Measurements from ENCODE around the gene RYR2. TPM values are rescaled to one million over a fixed set of nuclear protein-coding genes. Genes with fewer than 3 reads are reported as not detected.

The RYR2 gene
- polyA plus RNA-seq, 1 experiment: not detected

- H3K27me3 ChIP-seq (ENCODE audit: control insufficient read depth, insufficient read depth, low read length): no peaks in the 10 kb centered on the region
- CTCF ChIA-PET: no interaction called here
- H3K27ac ChIP-seq (ENCODE audit: low read depth, low read length): no peak overlapping the region
- POLR2A ChIA-PET: no interaction called here
- DNase-seq (ENCODE audit: low read depth, low spot score): no peak
- no peak for TF ChIP-seq CTCF (IDR thresholded peaks at IDR 0.05; ENCODE audit: low read depth, low read length)
- no peaks in the 10 kb centered on the region for H3K9me3 ChIP-seq (ENCODE audit: control insufficient read depth, insufficient read depth, low read length)
- no peak overlapping the region for H3K4me3 ChIP-seq (ENCODE audit: low read depth, low read length)
These were observed 696.1 kb downstream of the RYR2 start for GRCh38 chr1:237737938-237738610.

- H3K9me3 ChIP-seq (ENCODE audit: control insufficient read depth, insufficient read depth, low read length): no peaks in the 10 kb centered on the region
- no peak overlapping the region for H3K27ac ChIP-seq (ENCODE audit: low read depth, low read length)
- no peak for DNase-seq (ENCODE audit: low read depth, low spot score)
- H3K4me3 ChIP-seq (ENCODE audit: low read depth, low read length): no peak overlapping the region
- TF ChIP-seq CTCF (IDR thresholded peaks at IDR 0.05; ENCODE audit: low read depth, low read length): no peak
- ChIA-PET POLR2A (no interaction called here), CTCF (interaction anchor here (0.9 kb wide), 1 partner anchor 59 kb away, joined by 3 read pairs; no protein-coding TSS in a partner anchor)
- no peaks in the 10 kb centered on the region for H3K27me3 ChIP-seq (ENCODE audit: control insufficient read depth, insufficient read depth, low read length)
These were observed 698.9 kb downstream of the RYR2 start for GRCh38 chr1:237740846-237741245.

- ChIA-PET CTCF (no interaction called here), POLR2A (no interaction called here)
- no peak for DNase-seq (ENCODE audit: low read depth, low spot score)
- Histone ChIP-seq H3K27me3 (ENCODE audit: control insufficient read depth, insufficient read depth, low read length) (no peaks in the 10 kb centered on the region), H3K4me3 (ENCODE audit: low read depth, low read length) (no peak overlapping the region), H3K9me3 (ENCODE audit: control insufficient read depth, insufficient read depth, low read length) (no peaks in the 10 kb centered on the region), H3K27ac (ENCODE audit: low read depth, low read length) (no peak overlapping the region)
- TF ChIP-seq CTCF (IDR thresholded peaks at IDR 0.05; ENCODE audit: low read depth, low read length): no peak
These were observed 703.6 kb downstream of the RYR2 start for GRCh38 chr1:237745545-237745944.

- DNase-seq (ENCODE audit: low read depth, low spot score): no peak
- no peak for TF ChIP-seq CTCF (IDR thresholded peaks at IDR 0.05; ENCODE audit: low read depth, low read length)
- Histone ChIP-seq H3K9me3 (ENCODE audit: control insufficient read depth, insufficient read depth, low read length) (no peaks in the 10 kb centered on the region; the same call in 1 of the 2 replicates), H3K27ac (ENCODE audit: low read depth, low read length) (no peak overlapping the region), H3K4me3 (ENCODE audit: low read depth, low read length) (no peak overlapping the region), H3K27me3 (ENCODE audit: control insufficient read depth, insufficient read depth, low read length) (no peaks in the 10 kb centered on the region)
- POLR2A ChIA-PET: no interaction called here
- CTCF ChIA-PET: no interaction called here
These were observed 706.4 kb downstream of the RYR2 start for GRCh38 chr1:237748171-237748960.

GRCh38 chr1:237749122-237749521, 707.1 kb downstream of the RYR2 start:
- ChIA-PET CTCF (no interaction called here), POLR2A (no interaction called here)
- Histone ChIP-seq H3K9me3 (ENCODE audit: control insufficient read depth, insufficient read depth, low read length) (no peaks in the 10 kb centered on the region; the same call in 1 of the 2 replicates), H3K4me3 (ENCODE audit: low read depth, low read length) (no peak overlapping the region), H3K27ac (ENCODE audit: low read depth, low read length) (no peak overlapping the region), H3K27me3 (ENCODE audit: control insufficient read depth, insufficient read depth, low read length) (no peaks in the 10 kb centered on the region)
- no peak for DNase-seq (ENCODE audit: low read depth, low spot score)
- no peak for TF ChIP-seq CTCF (IDR thresholded peaks at IDR 0.05; ENCODE audit: low read depth, low read length)

Data from AG04450 (cell line).